ENCODE measurements around the gene METTL6. TPM values are rescaled to one million over a fixed set of nuclear protein-coding genes. Genes with fewer than 3 reads are reported as not detected.
A peak's percentile ranks its signal among the peaks of the same experiment; 100 is the strongest.

Gene METTL6
- total RNA-seq, 1 donor from 2014 or later: 19.7 TPM

- Mint-ChIP-seq H3K4me1 (ENCODE audit: low read depth) (peaks cover 32% of the 10 kb centered on the region), H3K36me3 (ENCODE audit: low read depth) (no peaks in the 10 kb centered on the region), H3K27me3 (ENCODE audit: low read depth) (no peaks in the 10 kb centered on the region), H3K27ac (ENCODE audit: unreplicated experiment) (no peak overlapping the region), H3K4me3 (ENCODE audit: unreplicated experiment) (no peak overlapping the region), H3K9me3 (ENCODE audit: low read depth) (no peaks in the 10 kb centered on the region)
- no peak for TF ChIP-seq CTCF (IDR thresholded peaks at IDR 0.05)
- no peak for DNase-seq (ENCODE audit: low spot score)
Measured at GRCh38 chr3:15470261-15470660, 42.9 kb upstream of the METTL6 start.

GRCh38 chr3:15467227-15468181, 40.2 kb upstream of the METTL6 start:
- Mint-ChIP-seq H3K9me3 (ENCODE audit: low read depth) (no peaks in the 10 kb centered on the region), H3K4me1 (ENCODE audit: low read depth) (peaks cover 28% of the 10 kb centered on the region), H3K4me3 (ENCODE audit: unreplicated experiment) (no peak overlapping the region), H3K27ac (ENCODE audit: unreplicated experiment) (peak overlapping the region; percentile 71), H3K36me3 (ENCODE audit: low read depth) (peaks cover 2% of the 10 kb centered on the region), H3K27me3 (ENCODE audit: low read depth) (no peaks in the 10 kb centered on the region)
- TF ChIP-seq CTCF (IDR thresholded peaks at IDR 0.05): no peak
- no peak for DNase-seq (ENCODE audit: low spot score)

- no peaks in the 10 kb centered on the region for H3K27me3 Mint-ChIP-seq (ENCODE audit: low read depth)
- H3K4me1 Mint-ChIP-seq (ENCODE audit: low read depth): peaks cover 16% of the 10 kb centered on the region
- peaks cover 2% of the 10 kb centered on the region for H3K36me3 Mint-ChIP-seq (ENCODE audit: low read depth)
- H3K9me3 Mint-ChIP-seq (ENCODE audit: low read depth): no peaks in the 10 kb centered on the region
- no peak for TF ChIP-seq CTCF (IDR thresholded peaks at IDR 0.05)
- no peak overlapping the region for H3K4me3 Mint-ChIP-seq (ENCODE audit: unreplicated experiment)
- H3K27ac Mint-ChIP-seq (ENCODE audit: unreplicated experiment): no peak overlapping the region
- DNase-seq (ENCODE audit: low spot score): no peak
Measured at GRCh38 chr3:15465876-15466585, 38.7 kb upstream of the METTL6 start.

- no peak overlapping the region for H3K27ac Mint-ChIP-seq (ENCODE audit: unreplicated experiment)
- peaks cover 1% of the 10 kb centered on the region for H3K4me1 Mint-ChIP-seq (ENCODE audit: low read depth)
- H3K9me3 Mint-ChIP-seq (ENCODE audit: low read depth): no peaks in the 10 kb centered on the region
- H3K36me3 Mint-ChIP-seq (ENCODE audit: low read depth): peaks cover 5% of the 10 kb centered on the region
- no peak for TF ChIP-seq CTCF (IDR thresholded peaks at IDR 0.05)
- no peak overlapping the region for H3K4me3 Mint-ChIP-seq (ENCODE audit: unreplicated experiment)
- no peaks in the 10 kb centered on the region for H3K27me3 Mint-ChIP-seq (ENCODE audit: low read depth)
- DNase-seq (ENCODE audit: low spot score): no peak
Measured at GRCh38 chr3:15462451-15462850, 35.1 kb upstream of the METTL6 start.

- no peaks in the 10 kb centered on the region for H3K9me3 Mint-ChIP-seq (ENCODE audit: low read depth)
- TF ChIP-seq CTCF (IDR thresholded peaks at IDR 0.05): no peak
- H3K36me3 Mint-ChIP-seq (ENCODE audit: low read depth): peaks cover 5% of the 10 kb centered on the region
- no peak for DNase-seq (ENCODE audit: low spot score)
- H3K4me1 Mint-ChIP-seq (ENCODE audit: low read depth): no peaks in the 10 kb centered on the region
- H3K27ac Mint-ChIP-seq (ENCODE audit: unreplicated experiment): no peak overlapping the region
- no peak overlapping the region for H3K4me3 Mint-ChIP-seq (ENCODE audit: unreplicated experiment)
- no peaks in the 10 kb centered on the region for H3K27me3 Mint-ChIP-seq (ENCODE audit: low read depth)
Measured at GRCh38 chr3:15460891-15461531, 33.7 kb upstream of the METTL6 start.

Data from chondrocyte (in vitro differentiated cells).